ENCODE data around the gene LRRC3B. TPM values are rescaled to one million over a fixed set of nuclear protein-coding genes. Genes with fewer than 3 reads are reported as not detected.

LRRC3B gene
- polyA plus RNA-seq, 1 experiment = not detected

- no peak for TF ChIP-seq CTCF (IDR thresholded peaks at IDR 0.05; ENCODE audit: insufficient read depth, low read depth, low read length)
- ChIA-PET CTCF (no interaction called here), POLR2A (no interaction called here)
- Histone ChIP-seq H3K4me3 (ENCODE audit: low read depth, low read length) (no peak overlapping the region), H3K27me3 (ENCODE audit: control insufficient read depth, insufficient read depth, low read length) (no peaks in the 10 kb centered on the region), H3K36me3 (ENCODE audit: control insufficient read depth, insufficient read depth, low read length) (no peaks in the 10 kb centered on the region)
- no peak for DNase-seq (ENCODE audit: low read depth)
Observed at GRCh38 chr3:26657348-26657976, 34.9 kb downstream of the LRRC3B start.

- CTCF ChIA-PET = no interaction called here
- TF ChIP-seq CTCF (IDR thresholded peaks at IDR 0.05; ENCODE audit: insufficient read depth, low read depth, low read length) = no peak
- no peak for DNase-seq (ENCODE audit: low read depth)
- H3K4me3 ChIP-seq (ENCODE audit: low read depth, low read length) = no peak overlapping the region
- no peaks in the 10 kb centered on the region for H3K27me3 ChIP-seq (ENCODE audit: control insufficient read depth, insufficient read depth, low read length)
- POLR2A ChIA-PET = no interaction called here
- no peaks in the 10 kb centered on the region for H3K36me3 ChIP-seq (ENCODE audit: control insufficient read depth, insufficient read depth, low read length)
Observed at GRCh38 chr3:26668171-26668570, 45.6 kb downstream of the LRRC3B start.

DNA sequence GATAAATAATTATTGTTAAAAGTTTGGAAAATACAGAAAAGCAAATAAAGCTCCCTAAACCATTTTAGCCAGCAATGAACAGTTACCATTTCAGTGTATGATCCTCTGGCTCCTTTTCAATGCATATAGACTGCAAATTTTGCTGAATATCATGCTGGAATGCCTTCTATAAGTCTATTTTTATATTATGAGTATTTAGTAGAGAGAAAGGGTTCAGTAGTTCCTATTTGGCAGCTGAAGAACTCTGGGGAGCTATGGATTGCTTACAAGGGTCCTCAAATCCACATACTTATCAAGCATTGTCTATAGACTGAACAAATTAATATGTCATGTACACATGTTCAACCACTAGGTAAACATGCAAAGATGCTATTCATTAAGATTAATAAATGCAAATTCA lies 46.1 kb downstream of the LRRC3B start:
- H3K4me3 ChIP-seq (ENCODE audit: low read depth, low read length) = no peak overlapping the region
- ChIA-PET CTCF (no interaction called here), POLR2A (no interaction called here)
- H3K27me3 ChIP-seq (ENCODE audit: control insufficient read depth, insufficient read depth, low read length) = no peaks in the 10 kb centered on the region
- DNase-seq (ENCODE audit: low read depth) = no peak
- TF ChIP-seq CTCF (IDR thresholded peaks at IDR 0.05; ENCODE audit: insufficient read depth, low read depth, low read length) = no peak
- H3K36me3 ChIP-seq (ENCODE audit: control insufficient read depth, insufficient read depth, low read length) = no peaks in the 10 kb centered on the region

DNA sequence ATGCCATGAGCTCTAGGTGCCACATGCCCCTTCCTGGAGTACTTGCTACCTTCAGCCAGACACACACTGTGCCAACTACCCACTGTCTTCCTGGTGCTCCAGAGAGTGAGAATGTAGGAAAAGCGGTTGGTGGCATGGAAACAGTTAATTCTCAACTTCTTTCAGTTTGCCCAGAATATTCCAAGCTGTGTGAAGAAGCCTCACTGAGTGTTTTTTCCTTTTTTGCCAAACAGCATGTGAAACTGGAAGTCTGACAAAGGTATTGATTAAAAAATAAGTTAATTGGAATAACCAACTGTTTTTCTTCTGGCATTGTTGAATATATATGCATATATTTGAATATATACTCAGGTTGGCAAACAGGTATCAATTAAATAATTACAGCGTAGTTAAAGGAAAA lies 52.8 kb downstream of the LRRC3B start:
- Histone ChIP-seq H3K36me3 (ENCODE audit: control insufficient read depth, insufficient read depth, low read length) (no peaks in the 10 kb centered on the region), H3K27me3 (ENCODE audit: control insufficient read depth, insufficient read depth, low read length) (no peaks in the 10 kb centered on the region), H3K4me3 (ENCODE audit: low read depth, low read length) (no peak overlapping the region)
- DNase-seq (ENCODE audit: low read depth) = no peak
- CTCF ChIA-PET = no interaction called here
- no peak for TF ChIP-seq CTCF (IDR thresholded peaks at IDR 0.05; ENCODE audit: insufficient read depth, low read depth, low read length)
- POLR2A ChIA-PET = no interaction called here

DNA sequence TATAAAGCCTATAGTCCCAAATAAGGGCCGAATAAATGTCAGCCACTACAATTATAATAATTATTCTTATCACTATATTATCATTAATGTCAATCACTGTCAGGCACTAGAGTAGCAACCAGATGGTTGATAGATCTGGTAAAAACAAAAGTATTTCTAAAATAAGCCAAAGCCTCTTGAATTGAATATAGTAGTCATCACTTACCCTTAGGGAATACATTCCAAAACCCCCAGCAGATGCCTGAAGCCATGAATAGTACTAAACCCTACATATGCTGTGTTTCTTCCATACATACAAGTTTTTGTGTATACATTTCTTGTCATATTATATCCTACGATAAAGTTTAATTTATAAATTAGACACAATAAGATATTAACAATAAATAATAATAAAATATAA lies 59.1 kb downstream of the LRRC3B start:
- ChIA-PET CTCF (no interaction called here), POLR2A (no interaction called here)

More for the DNA sequence above, 59.1 kb downstream of the LRRC3B start:
- no peaks in the 10 kb centered on the region for H3K27me3 ChIP-seq (ENCODE audit: control insufficient read depth, insufficient read depth, low read length)
- no peak for DNase-seq (ENCODE audit: low read depth)
- no peak overlapping the region for H3K4me3 ChIP-seq (ENCODE audit: low read depth, low read length)
- H3K36me3 ChIP-seq (ENCODE audit: control insufficient read depth, insufficient read depth, low read length) = no peaks in the 10 kb centered on the region
- no peak for TF ChIP-seq CTCF (IDR thresholded peaks at IDR 0.05; ENCODE audit: insufficient read depth, low read depth, low read length)

Data from BJ (cell line).